HG03442 (cell line): ENCODE data around the gene LHX1.

Source experiments
- ATAC-seq: cut with Tn5 transposase; IDR thresholded peaks from one replicate; pipeline ENCODE4 v1.9.1; 2021; ENCODE audit warnings: mild to moderate bottlenecking, moderate library complexity; ENCODE audit not compliant: unreplicated experiment

The LHX1 gene

DNA sequence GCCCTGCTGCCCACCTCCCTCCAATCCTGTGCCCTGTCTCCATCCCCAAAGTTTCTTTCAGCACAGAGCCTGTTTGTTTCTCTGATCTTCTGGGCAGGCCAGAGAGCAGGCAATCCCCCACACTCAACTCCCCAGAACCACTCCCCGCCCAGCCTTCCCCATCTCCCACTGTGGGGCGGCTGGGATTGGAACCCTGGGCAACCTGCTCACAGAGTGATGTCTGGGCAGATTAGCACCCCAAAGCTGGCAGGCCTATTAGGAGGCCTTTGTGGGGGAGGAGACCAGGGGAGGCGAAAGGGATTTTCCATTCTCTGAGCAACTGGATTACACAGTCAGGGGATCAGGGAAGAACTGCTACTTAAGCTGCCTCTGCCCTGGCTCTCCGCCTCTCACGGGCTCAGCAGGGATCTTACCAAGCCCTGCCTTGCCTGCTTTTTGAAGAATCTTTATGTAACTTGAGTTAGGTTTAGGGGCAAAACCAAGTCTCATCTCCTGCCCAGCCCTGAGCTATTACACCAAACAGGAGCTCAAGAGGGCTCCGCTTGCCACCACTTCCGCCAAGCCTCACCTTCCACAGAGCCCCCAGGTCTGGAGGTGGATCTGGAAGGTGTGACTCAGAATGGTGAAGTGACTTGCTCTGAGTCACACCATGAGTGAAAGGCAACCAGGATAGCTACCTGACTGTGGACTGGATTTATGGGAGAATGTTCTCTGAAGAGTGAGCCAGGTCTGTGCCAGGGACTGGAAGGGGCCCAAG is 16.0 kb upstream of the LHX1 start:
- ATAC-seq: no peak

DNA sequence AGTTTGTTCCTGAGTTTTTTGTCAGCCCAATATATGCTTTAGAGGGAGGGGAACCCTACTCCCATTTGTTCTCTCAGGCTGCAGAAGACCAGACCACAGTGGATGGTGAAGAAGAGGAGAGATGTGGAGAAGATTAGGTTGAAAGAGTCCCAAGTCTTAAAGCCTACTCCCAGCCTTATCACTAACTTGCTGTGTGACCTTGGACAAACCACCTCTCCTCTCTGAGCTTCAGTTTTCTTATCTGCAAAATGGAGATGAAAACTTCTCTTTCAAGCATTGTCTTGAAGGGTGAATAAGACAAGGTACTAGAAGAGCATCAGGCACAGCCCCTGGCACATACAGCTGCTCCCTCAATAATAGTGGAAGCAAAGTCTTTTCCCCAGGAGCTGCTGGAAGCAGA is 15.1 kb upstream of the LHX1 start:
- ATAC-seq: no peak

DNA sequence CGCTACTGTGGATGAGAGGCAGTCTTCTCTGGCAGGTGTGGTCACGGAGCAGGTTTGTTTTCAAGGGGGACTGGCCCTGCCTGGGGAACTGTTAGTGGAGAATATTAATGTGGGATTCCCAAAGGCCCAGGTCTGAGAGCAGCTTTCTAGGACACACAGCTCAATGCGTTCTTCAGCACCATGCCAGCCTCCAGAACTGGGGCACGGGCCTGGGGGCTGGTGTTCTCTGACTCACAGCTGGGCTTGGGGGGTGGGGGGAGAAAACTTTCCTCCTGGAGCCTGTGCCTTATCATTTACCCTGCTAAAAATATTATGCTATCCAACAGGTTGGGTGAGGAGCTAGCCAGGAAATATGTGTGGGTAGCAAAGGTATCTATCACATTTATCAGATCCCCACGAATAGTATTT is 13.5 kb upstream of the LHX1 start:
- no peak for ATAC-seq

DNA sequence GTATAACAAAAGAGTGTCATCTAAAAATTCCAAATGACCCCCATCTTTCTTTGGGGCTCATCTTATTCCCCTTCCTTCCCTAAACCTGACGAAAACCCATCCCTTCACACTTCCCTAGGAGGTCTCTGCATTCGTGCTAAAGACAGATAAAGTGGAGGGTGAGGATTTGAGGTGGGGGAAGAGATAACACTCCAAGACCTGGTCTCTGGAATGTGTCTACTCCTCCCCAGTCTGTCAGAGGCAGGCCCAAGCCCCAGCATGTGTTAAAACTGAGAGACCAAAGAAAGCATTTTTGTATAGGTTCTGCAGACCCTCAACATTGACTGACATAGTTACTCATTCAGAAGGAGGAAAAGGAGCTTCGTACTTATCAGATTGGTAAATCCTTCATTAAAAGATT is 11.0 kb upstream of the LHX1 start:
- no peak for ATAC-seq

DNA sequence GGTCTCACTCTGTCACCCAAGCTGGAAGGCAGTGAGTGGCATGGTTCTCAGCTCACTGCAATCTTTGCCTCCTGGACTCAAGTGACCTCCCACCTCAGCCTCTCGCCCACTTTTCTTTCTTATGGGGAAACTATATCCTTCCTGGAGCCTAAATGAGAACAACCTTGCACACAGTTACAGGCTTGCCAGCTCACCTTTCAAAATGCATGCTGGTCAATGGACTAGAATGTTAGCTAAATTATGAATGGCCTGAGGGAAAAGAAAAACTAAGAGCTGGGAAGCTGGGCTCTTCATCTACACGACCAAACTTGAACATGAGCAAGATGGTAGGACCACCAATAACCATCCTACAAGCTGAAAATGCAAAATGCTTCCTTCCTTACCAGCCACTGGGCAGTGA is 10.6 kb upstream of the LHX1 start:
- ATAC-seq: no peak

DNA sequence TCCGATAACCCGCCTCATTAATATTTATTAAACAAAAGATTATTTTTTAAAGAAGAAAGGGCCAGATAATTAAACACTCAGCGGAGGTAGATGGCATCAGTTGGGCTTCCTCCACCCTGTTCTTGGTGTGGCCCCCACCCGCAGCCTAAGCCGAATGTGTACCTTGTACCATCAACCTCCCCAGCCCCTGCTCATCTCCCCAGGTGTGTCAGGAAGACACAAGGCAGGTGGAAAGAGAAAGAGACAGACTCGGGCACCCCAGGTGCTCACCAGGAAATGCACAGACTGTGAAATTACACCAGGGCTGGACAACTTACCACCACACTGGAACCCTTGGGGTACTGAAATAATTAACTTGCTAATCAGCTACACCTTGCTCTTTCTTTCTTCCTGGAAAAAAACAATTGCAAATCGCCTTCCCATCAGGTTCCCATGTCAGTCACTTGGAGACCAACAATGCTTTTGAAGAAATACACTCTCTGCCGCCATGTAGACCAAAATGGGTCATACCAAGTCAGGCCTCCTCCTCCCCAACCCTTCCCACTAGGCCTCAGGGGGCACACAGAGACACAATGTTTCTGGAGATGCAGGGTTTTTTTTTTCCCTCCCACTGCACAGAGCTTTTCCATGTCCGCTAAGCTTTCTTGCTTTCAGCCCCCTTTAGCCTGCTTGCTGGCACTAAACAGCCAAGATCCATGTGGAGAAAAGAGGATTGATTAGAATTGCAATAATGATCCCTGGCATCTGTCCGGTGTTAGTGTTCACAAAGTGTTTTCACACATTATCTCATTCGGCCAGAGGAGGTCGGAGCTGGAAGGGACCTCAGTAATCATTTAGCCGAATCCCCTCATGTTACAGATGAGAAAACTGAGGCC is 8.6 kb upstream of the LHX1 start:
- no peak for ATAC-seq

DNA sequence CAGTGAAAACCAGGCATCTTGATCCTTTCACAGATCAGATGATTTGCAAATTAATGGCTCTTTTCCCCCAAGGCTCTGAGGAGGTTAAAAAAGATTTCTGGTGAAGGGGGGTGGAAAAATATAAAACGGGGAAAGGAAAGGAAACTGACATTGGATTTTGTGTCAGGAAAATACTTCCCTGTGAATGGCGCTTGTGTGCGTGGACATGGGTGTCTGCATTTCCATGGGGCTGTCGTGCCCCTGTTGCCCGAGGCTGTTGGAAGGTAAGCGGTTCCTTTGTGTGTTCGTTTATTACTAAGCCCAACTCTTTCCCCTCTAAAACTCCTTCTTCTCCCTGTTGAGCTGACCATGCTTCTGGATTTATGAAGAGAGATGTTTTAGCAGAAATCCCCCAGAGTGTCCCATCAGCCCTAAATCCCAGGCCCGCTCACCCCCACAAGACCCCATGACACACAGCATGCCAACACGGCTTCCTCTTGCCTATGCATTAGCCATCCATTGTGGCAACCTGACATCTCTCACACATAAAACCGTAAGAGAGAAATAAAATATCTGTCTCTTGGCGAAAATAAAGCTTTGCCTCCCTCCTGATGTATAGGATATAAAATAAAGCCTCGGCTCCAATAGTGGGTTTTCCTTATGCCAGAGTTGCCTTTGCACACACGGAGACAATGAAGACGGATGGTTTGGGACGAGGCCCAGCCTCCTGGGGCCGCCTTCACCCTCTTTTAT is 7.3 kb upstream of the LHX1 start:
- no peak for ATAC-seq

DNA sequence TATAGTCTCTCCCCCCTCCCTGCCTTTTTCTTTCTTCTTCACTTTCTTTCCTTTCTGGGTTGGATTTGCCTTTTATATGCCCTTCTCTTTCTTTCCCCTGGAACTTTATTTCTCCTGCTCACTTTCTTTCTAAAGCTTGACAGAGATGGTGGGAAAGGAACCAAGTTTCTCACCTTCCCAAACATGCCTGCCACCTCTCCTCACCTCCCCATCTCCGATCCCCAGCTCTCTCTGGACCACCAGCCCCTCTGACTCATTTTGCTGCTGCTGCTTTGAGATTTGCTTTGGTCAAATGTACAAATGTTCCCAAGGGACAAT is 6.7 kb upstream of the LHX1 start:
- ATAC-seq: no peak

DNA sequence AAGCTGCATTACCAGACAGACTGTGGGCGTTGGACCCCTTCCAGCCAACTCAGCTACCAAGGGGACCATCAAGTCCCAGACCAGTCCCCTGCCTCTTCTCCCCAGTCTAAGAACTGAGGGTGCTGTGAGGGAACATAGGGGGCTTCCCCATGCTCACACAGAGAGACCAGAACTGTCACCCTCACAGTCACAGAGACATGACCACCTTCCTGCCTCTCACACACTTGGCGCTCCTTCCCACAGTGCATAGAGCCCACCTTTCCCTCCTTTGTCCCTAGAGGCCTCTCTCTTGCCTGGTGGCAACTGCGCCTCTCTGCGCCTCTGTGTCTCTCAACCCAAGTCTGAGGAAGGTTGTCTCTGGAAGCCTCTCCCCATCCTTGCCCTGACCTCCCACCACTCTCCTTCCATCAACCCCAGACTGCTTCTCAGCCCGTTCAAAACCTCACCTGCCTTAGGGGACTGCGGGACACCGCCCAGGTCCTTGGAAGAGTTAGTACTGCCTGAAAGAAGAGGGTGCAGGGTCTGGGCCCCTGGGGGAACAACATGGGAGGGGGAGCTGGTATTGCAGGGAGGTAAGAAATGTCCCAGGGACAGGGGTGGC is 6.1 kb upstream of the LHX1 start:
- ATAC-seq: no peak

DNA sequence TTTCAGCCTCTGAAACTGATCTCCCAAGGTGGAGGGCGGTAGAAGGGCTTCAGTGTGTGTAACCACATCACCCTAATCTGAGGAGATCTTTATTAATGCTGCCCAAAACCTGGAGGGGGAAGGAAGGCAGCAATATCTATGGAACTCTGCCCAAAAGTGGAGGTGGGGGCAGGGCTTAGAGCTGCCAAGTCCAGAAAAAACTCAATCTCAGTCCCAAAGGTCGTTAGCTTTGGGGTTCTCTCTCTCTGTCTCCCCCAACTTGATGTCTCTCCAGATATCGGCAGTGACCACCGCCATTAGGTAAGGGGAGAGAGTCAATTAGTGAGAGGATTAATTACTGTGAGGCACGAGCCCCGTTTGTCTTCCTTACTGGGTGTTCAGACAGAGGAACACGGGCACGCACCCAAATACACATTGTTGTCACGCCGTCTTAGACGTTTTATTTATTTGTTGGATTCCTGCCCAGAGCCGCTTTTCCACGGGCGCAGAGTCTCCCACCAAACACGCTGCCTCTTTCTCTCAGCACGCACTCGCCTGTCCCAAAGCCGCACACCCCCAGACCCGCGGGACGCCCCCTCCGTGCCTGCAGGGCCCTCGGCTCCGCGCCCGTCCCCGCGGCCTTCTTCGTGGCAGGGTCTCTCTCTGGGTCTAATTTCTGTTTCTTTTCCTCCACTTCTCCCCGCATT is 5.4 kb upstream of the LHX1 start:
- ATAC-seq: no peak

DNA sequence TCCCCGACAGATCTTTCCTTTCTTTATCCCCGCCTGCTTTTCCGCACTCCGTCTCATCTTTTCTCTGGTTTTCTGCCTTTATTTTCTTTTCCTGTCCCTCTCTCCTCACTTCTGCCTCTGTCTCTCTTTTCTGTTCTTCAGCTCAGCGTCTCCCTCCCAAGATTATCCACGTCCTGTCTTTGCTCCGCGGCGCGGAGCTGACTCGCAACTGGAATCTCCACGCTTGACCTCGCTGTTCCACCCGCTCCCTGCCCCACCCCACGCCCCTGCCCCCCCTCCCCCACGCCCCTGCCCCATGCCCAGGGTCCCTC is 4.9 kb upstream of the LHX1 start:
- no peak for ATAC-seq

DNA sequence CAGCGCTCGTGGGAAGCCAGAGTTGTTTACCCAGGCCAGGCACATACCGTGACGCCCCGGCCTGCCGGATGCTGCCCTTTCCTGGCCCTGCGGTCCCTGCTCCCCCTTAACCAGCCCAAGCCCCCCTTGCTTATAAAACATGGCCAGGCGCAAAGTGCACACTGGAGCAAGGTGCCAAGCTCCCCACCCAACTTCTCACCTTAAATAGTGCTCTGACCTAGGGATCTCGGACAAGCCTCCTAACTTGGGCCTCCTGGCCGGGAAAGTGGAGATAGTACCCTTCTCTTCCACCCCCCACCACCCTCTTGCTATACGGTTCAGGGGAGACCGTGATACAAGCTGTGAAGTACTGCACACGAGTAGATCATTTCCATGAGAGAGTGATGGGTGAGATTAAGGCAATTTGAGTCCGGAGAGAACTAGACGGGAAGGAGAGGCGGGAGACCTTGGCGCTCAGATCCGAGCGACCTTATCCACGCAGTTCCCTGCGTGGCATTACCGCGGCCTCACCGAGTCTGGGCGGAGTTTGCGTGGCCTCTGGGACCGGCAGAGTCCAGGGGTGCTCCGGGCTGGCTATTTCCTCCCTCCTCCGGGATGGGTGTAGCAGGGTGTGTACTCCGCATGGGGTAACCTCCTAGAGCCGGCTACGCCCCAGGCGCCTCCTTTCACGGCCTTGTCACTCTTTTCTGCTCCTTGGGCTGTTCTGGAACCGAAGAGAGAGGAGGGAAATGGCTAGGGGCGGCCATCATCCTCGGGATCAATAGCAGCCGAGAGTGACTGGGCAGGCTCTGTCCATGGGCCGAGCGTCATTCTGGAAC is 4.4 kb upstream of the LHX1 start:
- no peak for ATAC-seq

DNA sequence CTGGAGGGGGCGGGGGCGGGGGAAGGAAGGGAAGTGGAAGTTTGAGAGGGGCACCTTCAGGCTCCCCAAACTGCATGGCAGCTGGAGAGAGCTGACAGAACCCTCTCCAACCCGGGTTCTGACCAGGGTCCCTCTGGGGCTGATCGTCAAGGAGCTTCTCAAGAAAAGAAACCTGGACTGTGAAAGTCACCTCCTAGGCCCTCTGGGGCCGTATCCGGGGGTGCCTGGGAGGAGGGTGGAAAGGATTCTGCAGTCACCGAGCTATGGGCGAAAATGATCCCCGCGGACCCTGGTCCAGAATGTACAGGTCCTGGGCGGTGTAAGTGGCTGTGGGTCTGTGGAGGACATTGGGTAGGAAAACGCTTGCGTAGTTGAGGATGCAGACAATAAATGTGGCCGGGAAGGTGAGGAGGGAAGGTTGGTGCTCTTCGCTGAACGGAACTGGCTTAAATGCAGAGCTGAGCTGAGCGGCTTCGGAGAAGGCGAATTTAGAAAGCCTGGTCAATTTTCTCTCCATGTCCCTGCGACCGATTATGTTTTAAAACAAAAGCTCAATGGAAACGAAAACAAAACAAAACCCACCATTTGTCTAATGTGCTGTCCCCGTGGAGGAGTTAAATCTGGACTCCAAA is 3.6 kb upstream of the LHX1 start:
- no peak for ATAC-seq

DNA sequence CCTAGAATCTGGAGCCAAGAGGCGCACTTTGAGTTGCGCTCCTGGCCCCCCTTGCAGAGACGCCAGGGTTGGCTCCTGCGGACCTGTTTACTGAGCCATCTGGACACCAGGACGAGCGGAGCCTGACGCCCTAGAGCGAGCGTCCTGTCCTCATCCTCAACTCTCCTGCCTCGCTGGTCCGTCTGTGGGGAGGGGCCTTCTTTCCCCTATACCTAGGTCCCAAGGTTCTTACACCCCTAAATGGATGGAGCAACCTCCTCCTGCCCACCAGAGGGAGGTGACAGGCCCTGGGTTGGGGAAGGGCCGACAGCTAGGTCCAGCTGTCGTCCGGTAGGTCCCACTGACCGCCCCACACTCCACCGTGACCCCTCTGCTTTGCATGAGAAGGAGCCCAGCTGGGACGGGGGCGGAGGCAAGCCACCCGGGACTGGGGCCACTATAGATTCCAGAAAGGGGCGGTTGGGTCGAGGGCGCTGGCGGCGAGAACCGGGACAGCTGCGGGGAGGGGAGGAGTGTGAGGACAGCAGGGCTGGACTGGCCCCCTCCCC is 3.1 kb upstream of the LHX1 start:
- no peak for ATAC-seq

DNA sequence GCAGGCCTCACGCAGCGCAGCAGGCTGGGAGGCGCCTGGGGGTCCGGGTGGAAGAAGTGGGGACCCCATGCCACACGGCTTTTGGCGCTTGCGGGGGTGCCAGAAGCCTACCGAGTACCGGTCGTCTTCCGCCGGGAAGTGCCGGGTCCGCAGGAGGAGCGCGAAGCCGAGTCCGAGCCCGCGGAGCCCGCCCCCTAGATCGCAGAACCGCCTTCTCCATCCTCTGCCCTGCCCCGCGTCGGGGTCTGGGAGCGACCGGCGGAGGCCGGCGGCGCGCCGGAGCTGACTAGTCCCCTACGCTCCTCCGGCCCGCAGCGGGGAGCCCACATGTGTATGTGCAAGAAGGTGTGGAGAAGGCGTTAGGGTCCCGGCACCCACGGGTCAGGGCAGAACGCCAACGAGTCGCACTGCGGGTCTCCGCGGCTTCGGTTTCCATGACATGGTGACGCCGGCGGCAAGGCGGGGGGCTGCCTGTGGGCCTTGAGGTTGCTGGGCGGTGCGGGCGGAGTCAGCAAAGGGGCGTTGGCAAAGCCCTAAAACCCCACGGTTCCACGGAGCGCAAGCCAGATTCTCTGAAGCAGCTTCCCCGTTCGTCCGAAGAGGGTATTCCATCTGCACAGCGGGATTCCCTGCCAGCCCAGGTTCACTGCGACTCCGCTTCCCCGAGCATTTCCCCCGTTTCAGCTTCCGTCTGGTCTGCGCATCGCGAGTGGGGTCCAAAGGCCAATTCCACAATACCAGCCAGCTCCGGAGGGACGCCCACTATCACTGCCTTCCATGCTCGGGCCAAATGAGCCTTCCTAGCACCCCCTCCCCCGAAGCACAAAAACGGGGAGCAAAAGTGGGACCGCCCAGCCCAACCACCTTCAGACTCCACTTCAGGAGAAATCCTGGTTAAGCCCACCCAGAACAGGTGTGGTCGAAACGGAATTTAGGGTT is 2.3 kb upstream of the LHX1 start:
- no peak for ATAC-seq

DNA sequence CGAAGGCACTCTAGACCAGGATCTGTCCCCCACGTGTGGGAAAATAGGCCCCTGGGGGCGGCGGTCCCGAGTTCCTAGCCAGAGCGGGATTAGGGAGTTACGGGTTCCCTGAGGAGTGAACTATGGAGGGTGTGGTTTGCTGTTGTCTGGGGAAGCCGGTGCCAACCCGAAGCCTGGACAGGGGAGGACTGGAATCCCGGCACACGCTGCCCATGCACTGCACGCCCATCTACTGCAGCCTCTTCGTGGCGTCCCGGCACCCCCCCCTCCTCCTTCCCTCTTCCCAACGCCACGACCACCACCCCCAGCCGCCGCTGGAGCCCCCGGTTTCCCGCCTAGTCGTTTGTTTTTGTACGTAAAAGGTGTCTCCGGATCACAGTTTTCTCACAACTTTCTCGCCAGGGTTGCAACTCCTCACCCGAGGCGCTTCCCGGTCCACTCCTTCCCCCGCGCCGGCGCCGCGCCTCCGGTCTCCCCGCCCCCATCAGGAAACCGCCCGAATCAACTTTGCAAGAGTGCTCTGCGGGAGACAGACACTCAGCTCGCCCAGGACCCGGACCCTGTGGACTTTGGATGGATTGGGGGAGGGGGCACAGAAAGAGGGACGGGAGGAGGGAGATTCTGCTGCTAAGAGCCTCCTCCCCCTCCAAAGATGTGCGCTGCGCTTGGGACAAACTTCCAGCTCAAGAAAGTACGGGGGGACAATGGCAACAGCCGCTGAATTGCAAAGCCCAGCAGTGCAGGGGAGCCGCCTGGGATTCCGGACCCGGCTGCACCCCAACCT is 1.4 kb upstream of the LHX1 start:
- no peak for ATAC-seq

DNA sequence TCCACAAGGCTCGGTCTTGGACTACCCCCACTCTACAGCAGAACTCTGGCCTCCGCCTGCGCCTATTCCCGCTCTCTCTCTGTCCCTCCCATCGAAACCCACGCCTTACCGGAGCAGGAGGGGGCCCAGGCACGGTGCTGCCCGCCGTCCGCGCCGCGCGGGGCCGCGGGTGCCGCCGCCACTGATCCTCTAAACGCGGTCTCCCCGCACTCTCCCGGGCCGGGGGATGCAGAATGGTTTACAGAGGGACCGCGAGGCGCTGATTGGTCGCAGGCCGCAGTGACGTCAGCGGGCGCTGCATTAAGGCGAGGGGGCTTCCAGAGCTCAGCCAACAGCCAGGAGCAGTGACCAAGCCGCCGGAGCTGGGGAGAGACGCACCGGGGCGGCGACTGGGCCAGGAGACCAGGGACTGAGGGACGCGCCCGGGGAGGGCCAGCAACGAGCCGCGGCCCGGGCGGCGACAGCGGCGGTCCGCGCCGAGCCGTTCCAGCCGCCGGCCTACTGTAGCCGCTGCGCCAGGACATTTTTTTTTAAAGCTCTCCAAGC is 747 bp upstream of the LHX1 start:
- ATAC-seq: no peak
